ENCODE data around the gene TMPRSS13.

Gene TMPRSS13

DNA sequence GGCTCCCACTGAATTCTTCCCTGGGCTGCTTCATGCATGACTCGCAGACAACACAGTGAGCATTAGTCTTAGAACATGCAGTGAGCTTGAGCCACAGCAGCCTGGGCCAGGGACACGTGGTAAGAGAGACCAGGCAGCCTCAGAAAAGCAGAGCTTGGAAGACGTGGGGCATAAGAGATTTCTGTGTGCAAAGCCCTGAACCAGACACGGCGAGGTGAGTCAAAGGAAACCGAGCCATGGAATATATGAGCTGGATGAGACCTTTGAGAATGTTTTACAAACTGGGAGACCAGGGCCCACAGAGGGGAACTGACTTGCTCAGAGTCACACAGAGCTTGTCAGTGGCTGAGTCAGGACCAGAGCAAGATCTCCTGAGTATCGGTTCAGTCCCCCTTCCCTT lies 44.2 kb downstream of the TMPRSS13 start:
- no peak for DNase-seq

GRCh38 chr11:117883063-117883462 lies 46.1 kb downstream of the TMPRSS13 start:
- DNase-seq = no peak

DNA sequence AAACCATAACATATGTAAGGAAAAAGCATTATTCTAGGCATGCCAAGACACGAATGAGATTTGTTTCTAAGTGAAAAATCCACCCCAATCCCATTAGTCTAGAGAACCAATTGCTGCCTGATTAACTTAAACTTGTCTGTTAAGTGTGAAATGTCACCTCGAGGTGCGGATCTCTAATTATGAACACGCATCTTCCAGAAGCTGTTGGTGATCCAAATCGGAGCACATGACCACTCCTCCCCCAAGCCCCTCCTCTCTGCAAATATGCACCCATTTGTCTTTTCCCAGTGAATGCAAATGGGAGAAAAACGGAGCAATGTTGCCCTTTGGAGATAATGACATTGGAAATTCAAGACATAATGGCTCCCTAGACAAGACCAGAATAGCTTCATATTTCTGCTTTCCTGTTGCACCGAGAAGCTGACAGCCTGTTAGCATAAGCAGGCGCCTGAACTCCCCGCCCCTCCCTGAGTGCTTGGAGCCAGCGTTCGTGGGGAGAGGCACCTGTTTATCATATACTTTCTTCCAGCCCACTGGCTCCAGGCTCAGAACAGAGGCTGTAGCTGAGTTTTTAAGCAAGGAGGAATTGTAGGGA lies 46.8 kb downstream of the TMPRSS13 start:
- DNase-seq = no peak

DNA sequence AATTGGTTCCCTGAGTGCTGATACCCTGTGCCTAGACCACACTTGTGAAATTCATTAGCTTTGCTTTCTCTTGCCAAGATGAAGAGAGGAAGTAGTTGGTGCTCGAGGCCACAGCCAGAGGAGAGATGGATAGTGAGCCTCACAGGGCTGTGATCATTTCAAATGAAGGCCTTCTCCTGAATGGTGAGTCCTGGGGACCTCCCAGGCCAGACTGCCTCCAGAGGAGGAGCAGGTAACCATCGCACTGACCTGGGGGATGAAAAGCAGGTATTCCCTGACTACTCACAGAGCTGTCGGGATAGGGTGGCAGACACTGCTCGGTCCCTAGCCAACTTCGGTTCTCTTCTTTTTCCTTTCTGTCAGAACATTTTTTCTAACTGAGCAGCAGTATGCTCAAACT lies 48.0 kb downstream of the TMPRSS13 start:
- no peak for DNase-seq

DNA sequence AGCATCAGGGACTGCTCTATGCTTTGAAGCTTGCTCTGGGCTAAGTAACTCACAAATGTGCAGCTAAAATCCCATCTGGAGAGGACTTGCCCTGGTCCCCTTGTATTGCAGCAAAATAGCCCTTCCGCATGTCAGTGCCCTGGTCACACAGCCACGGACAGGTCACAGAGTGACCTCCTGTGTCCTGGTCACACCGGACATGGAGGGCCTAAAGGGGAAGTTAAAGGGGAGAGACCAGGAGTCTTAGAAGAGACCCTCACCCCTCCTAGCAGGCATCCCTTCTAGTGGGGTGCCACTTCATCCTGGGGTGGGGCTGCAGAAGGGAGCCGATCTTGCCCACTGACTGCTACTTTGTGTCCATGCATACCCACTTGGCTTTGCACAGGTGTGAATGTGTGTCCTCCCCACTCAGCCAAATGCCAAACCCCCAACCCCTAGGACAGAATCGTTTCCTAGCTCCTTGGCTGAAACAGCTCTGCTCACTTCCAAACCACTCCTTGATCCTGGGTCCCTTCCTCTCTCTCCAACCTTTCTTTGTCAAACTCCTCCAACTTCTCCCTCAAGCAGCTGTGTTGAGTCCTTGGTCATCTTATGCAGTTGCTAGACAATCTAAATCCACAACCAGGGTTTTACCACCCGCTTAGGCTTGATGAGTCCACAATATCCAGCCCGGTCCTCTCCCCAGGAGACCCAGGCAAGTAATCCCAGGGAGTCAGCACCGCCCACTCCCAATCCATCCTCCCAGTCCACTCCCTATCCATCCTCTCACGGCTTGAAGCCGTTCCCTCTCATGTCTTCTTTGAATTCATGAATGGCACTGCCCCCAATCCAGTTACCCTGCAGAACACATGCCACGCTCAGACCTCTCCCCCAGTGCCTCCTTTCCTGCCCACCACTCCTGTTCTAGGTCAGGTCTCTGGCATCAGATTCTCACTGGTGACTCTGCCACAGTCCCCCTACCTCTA lies 49.4 kb downstream of the TMPRSS13 start:
- DNase-seq = no peak

GRCh38 chr11:117878939-117879475 lies 50.2 kb downstream of the TMPRSS13 start:
- DNase-seq = no peak

GRCh38 chr11:117878314-117878938 lies 50.8 kb downstream of the TMPRSS13 start:
- DNase-seq = no peak

GRCh38 chr11:117877120-117877784 lies 52.0 kb downstream of the TMPRSS13 start:
- DNase-seq = no peak

DNA sequence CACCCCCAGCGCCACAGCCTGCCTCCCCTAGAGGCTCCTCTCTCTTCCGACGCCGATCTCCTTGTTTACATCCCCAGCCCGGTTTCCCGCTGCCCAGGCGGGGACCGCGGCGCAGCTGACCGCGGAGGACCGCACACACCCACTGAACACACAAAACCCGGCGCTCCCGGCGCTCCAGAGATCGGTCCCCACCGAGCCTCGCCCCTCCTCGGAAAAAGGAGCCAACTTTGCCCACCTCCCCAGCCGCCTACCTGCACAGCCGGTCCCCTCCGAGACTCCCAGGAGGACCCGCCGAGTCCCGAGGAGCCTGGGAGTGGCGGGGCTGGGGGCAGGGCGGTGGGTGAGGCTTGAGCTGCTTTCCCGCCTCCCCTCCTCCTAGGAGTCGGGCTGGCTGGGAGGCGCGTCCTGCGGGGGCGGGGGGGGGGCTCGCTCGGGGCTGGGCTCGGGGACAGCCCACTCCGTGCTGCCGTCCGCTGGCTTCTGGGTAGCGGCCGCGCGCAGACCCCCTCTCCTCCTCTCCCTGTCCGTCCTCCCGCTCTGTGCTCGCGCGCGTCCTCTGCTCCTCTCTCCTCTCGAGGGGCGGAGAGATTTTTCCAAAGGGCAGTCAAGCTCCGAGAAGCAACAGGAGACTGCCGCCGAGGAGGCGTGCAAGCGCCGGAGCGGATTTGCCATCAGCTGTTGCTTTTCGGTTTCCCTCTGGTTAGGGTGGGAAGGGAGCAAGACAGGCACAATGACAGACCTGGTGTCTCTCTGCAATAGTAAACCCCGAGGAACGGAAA lies 52.7 kb downstream of the TMPRSS13 start, which contains the start of gene FXYD6:
FXYD6 (minus strand) TSS at position 318 of the 779 bp plus-strand sequence. CDS start 33,882 bp downstream, outside the sequence.
- no peak for DNase-seq

GRCh38 chr11:117876059-117876340 lies 53.2 kb downstream of the TMPRSS13 start:
- no peak for DNase-seq

DNA sequence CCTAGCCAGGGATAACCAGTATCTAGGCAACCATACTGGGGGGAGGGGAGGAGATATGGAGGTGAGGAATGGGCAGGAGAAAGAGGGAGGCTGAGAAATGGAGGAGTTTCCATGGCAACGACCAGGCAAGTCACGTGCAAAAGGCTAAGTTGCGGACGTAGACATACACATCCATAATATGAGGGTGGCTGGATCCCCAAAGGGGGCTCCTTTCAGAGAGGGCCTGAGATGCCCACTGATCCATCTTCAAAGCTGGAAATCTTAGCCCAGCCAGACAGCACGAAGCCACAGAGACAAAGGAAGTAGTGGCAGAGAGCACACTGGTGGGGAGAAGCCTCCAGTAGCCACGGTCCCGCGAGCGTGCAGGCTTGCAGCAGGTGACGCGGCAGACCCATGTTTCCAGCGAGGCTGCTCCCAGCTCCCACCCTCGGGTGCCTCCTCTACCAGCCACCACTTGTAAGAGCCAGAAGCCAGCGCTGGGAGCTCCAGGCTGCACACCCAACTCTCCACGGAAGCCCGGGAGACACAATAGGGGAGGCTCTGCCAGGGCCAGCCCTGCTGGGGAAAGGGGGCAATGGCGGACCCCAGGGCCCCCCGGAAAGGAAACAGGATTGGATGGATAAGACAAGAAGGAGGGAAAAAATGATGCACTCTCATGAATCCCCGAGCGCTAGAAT lies 53.7 kb downstream of the TMPRSS13 start:
- no peak for DNase-seq

GRCh38 chr11:117874910-117875381 lies 54.3 kb downstream of the TMPRSS13 start:
- no peak for DNase-seq

DNA sequence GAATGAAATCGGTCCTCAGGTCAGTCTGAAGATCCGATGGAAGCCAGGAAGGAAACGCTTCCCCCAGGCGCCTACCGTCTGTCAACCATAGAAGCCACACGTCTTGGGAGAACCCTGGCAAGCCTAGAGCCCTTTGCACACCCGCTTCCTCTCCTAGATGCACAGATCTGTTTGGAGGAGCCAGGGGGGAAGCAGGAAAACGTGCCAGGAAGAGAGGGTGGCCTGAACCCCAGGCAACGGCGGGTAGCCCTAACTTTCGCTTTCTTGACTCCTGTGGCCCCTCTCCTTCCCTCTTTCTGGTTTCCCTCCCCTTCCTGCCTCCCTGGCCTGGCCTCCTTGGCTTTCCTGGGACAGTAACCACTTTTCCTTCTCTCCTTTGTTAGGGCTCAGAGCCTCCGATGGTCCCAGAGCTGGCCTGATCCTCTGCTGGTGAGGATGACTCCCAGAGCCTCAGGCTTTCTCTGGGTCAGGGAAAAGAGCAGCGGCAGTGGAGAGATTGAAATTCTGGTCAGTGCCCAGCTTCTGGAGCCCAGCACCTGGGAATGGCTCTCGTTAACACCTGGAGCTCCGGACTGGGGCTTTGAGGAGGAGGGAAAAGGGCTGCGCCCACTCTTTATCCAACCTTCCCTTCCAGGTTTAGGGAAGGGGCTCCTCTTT lies 54.8 kb downstream of the TMPRSS13 start:
- no peak for DNase-seq

GRCh38 chr11:117873828-117874125 lies 55.4 kb downstream of the TMPRSS13 start:
- no peak for DNase-seq

DNA sequence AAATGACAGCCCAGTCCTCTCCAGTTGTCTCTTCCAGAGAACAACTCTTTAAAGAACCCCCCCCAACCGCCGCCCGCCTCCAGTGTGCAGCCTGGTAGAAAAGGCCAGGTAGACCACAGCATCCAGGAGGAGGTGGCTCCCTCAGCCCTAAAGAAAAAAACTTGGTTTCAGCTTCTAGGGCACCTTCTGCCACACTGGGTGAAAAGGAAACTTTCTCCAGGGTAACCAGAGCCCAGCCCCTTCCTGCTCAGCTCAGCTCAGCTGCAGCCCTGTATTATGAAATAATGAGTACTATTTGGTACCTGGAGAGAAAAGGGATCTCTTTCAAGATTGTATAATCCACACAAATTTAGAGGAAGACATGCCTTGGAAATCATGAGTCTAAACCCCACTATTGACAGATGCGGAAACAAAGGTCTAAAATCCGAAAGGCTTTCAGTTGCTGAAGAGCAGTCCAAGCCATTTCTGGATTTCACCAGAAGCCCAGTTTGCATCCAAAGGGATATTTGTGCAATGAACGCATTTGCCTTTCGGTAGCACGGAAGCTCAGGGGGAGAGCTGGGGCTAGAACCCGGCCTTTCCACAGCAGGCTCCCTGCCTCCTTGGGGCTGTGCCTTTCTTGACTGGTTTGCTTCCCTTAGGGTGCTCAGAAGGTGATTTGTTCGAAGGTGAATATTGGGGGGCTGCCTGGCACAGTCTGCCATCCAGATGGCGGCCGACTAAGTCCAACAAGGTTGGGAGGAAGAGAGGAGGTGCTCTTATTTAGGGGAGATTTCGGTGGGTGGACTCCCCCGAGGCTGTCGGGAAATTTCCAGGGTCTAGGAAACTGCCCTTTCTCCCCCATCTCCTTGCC lies 56.0 kb downstream of the TMPRSS13 start:
- DNase-seq = no peak

GRCh38 chr11:117872420-117872961 lies 56.7 kb downstream of the TMPRSS13 start:
- DNase-seq = no peak

GRCh38 chr11:117871784-117872183 lies 57.4 kb downstream of the TMPRSS13 start:
- no peak for DNase-seq

DNA sequence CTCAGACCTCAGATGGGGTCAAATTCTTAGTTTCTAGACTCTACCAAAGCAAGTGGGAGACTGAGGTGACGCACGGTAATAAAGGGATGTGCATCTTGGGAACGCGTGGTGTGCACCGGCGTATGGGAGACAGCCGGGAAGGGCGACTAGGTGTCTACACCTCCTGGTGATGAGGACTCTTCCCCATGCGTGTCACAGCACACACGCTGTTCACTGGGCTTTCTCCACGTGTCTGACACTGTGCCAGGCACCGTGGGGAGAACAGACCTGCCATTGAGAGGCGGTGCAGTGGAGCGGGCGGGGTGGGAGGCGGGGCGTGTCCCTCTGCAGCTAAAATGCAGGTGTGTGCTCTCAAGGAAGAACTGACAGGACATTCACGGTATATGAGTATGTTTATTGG lies 58.0 kb downstream of the TMPRSS13 start:
- no peak for DNase-seq

- no peak for DNase-seq
Observed at GRCh38 chr11:117870103-117870952, 58.9 kb downstream of the TMPRSS13 start.

Measured in NCI-H524 treated with DMSO at 0.1 percent for 48 hours (cell line).